GM18870 (cell line): ENCODE results near the gene DNAAF1.

Experiments used
- ATAC-seq: cut with Tn5 transposase; IDR thresholded peaks from one replicate; pipeline ENCODE4 v1.9.1; 2021; ENCODE audit warnings: moderate library complexity; ENCODE audit not compliant: unreplicated experiment

DNAAF1 gene

GRCh38 chr16:84121007-84121406 is 24.1 kb upstream of the DNAAF1 start:
- no peak for ATAC-seq

- ATAC-seq, result no peak
These were observed 20.6 kb upstream of the DNAAF1 start for GRCh38 chr16:84124257-84125073.

GRCh38 chr16:84131117-84131516 is 14.0 kb upstream of the DNAAF1 start:
- no peak for ATAC-seq

GRCh38 chr16:84132527-84133285 is 12.4 kb upstream of the DNAAF1 start:
- no peak for ATAC-seq

GRCh38 chr16:84136331-84137125 is 8.6 kb upstream of the DNAAF1 start:
- no peak for ATAC-seq

GRCh38 chr16:84137287-84137686 is 7.8 kb upstream of the DNAAF1 start:
- ATAC-seq, result no peak

- no peak for ATAC-seq
These were observed 7.2 kb upstream of the DNAAF1 start for GRCh38 chr16:84137769-84138357.

- no peak for ATAC-seq
These were observed 6.6 kb upstream of the DNAAF1 start for GRCh38 chr16:84138500-84138823.

GRCh38 chr16:84138824-84139627 is 6.1 kb upstream of the DNAAF1 start:
- peak; percentile 69 for ATAC-seq

- no peak for ATAC-seq
These were observed 5.4 kb upstream of the DNAAF1 start for GRCh38 chr16:84139628-84140258.

- ATAC-seq, result no peak
These were observed 3.9 kb upstream of the DNAAF1 start for GRCh38 chr16:84141143-84141670.

- no peak for ATAC-seq
These were observed 2.0 kb upstream of the DNAAF1 start for GRCh38 chr16:84143081-84143480.

- no peak for ATAC-seq
These were observed 1.3 kb upstream of the DNAAF1 start for GRCh38 chr16:84143784-84144199.

- ATAC-seq, result no peak
These were observed 774 bp upstream of the DNAAF1 start for GRCh38 chr16:84144209-84144858.

GRCh38 chr16:84150926-84151325 is 5.8 kb downstream of the DNAAF1 start:
- no peak for ATAC-seq

- ATAC-seq, result no peak
These were observed 8.6 kb downstream of the DNAAF1 start for GRCh38 chr16:84153660-84154214.

GRCh38 chr16:84155226-84155625 is 10.1 kb downstream of the DNAAF1 start:
- no peak for ATAC-seq

GRCh38 chr16:84155771-84156170 is 10.7 kb downstream of the DNAAF1 start:
- no peak for ATAC-seq

GRCh38 chr16:84156342-84156784 is 11.3 kb downstream of the DNAAF1 start:
- ATAC-seq, result no peak
